Cerebellar cortex (tissue), 1 donor: Measurements from ENCODE around the gene KRT72.

Experiments used
- DNase-seq: peaks from one replicate; pipeline ENCODE4 v3.0.0-alpha.2; 2015; ENCODE audit warnings: low spot score

The KRT72 gene

GRCh38 chr12:52630008-52630500, 28.8 kb upstream of the KRT72 start:
- no peak for DNase-seq

GRCh38 chr12:52629281-52630007, 28.2 kb upstream of the KRT72 start:
- no peak for DNase-seq

GRCh38 chr12:52628841-52629240, 27.6 kb upstream of the KRT72 start:
- DNase-seq, result no peak

DNA sequence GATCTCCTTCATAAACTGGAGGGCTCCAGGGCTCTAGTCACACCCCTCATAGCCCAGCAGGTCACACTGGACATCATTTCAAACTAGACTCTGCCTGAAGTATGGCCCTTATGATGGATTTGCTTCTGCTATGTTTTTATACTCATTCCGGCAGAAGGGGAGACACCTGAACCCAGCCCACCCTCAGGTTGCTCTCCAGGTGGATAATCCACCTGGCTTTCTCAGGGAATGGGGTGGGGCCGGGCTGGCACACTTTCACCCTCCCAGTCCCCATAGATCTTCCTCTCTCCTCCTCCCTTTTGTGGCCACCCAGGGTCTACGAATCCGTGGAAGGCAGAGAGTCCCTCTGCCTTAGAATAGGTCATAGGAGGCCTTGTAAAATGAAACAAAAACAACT, 26.8 kb upstream of the KRT72 start:
- no peak for DNase-seq

DNA sequence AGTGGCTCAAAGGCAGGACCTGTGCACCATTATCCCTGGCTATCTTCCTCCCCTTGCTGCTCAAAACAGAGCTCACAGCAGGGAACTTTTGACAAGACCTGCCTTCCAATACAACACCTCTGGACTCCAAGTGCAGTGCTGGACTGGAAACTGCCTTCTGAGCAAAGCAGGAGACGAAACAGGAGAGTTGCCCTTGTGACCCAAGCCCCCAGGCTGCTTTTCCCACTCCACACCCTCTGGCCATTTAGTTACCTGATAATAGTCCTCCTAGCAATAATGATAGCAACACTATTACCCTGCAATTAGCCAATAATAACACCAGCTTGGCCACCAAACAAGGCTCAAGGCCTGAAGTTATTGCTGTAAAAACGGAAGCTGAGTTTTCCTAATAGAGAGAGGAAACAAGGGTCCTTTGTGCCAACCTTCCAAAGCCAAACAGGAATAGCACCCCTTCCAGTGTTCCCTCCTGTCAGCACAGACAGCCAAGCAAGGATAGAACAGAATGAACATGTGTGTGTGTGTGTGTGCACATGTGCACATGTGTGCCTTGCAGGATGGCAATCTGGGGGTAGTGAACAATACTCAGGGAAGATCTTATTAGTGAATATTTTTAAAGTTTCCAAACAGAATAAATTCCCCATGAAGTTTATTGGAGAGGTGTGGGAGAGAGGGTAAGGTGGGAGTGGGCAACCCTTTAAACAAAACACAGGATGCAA, 26.3 kb upstream of the KRT72 start:
- no peak for DNase-seq

- DNase-seq, result no peak
Measured at GRCh38 chr12:52622349-52622748, 21.1 kb upstream of the KRT72 start.

DNA sequence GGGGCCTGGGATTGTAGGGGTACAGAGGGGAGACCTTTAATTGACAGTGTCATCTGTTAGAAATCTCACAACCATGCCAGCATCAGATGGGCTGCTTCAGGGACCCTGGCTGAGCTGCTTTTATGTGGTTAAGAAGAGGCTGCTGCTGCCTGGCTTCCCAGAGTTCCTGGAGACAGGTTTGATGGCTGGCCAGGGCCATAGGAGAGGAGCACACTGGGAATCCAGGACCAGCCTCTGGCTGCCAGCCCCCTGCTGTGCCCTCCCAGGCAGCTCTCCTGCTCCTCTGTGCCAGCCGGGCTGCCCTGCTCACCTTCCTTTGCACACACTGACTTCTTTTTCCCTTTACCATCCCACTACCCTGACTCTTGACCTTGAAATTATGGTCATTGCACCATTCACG, 17.6 kb upstream of the KRT72 start:
- no peak for DNase-seq

DNA sequence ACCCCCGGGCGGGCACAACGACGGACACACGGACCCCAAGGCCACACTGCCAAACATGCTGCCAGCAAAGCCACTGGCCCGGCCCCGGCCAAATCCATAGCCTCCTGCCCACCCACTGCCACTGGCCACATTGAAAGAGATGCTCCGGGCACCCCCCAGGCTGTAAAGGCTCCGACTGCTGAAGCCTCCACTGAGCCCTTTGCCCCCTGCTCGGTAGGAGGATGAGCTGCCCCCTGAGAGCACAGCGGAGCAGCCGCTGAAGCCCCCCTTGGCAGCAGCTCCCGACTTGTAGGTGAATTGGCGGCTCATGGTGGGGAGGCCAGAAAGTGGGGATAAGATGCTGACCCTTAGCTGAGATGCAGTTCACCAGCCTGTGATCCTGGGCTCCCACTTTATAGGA, 17.0 kb upstream of the KRT72 start, which contains the start of gene KRT73:
Gene KRT73, minus strand, starts transcription at position 344 of the 400 bp plus-strand sequence. Its CDS starts 35 bp downstream, at position 309.
- no peak for DNase-seq

DNA sequence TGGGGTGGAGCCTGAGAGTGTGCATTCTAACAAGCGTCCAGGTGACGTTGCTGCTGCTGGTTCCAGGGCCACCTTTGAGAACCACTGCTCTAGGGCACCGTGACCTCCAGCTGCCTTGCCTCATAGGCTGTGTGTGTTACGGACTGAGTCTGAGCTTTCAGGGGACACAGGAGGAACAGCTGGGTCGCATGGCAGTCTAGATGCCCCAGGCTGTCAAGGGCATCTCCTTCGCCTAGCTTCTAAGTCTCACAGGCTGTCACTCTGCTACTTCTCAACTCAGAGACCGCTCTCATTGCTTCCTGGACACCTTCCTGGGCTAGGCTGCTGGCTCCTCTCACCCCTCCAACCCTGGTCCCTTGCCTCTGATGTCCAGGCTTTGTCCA, 16.1 kb upstream of the KRT72 start:
- DNase-seq, result no peak

DNA sequence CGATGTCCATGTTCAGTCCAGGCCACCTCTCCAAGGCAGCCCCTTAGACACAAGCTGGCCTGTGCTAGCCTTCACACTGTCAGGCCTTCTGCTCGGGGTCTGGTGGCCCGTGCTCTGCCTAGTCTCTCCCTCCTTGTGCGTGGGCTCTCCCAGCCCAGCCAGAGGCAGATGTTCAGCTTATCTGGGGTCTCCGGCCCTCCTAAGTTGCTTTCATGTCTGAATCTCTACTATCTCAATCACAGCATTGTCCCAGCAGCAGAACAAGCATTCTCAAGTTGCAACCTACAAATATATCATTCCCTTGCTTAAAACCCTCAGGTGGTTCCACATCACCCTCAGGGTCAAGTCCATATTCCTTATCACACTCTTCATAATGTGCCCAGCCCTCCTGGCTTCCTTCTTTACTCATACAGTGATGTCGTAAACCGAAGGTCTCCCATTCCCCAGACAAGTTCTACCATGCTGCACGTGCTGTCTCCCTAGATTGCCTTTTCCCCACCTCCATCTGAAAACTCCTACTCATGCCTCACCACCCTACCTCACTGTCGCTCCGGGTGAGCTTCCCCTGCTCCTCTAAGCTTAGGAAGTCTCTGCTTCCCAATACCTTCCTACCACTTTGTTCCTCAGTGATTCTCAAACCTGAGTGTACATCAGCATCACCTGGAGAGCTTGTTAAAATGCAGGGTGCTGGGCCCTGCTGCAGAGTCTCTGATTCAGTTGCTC, 15.6 kb upstream of the KRT72 start:
- DNase-seq, result no peak

DNA sequence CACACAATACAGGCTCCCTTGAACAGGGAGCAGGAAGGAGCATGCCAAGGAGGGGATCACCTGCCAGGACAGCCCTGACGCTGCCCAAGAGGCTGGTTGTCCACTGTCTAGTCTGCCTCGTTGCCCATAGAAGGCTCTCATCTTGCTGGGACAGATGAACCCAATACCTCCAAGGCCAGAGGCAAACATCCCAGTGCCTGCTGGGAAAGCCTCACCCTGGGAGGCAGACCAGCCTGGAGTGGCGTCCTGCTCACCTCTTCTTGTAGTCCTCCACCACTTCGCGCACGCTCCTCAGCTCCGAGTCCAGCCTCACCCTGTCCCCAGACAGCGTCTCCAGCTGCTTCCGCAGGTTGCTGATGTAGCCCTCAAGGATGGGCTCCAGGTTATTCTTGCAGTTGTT, 14.6 kb upstream of the KRT72 start:
- DNase-seq, result no peak

DNA sequence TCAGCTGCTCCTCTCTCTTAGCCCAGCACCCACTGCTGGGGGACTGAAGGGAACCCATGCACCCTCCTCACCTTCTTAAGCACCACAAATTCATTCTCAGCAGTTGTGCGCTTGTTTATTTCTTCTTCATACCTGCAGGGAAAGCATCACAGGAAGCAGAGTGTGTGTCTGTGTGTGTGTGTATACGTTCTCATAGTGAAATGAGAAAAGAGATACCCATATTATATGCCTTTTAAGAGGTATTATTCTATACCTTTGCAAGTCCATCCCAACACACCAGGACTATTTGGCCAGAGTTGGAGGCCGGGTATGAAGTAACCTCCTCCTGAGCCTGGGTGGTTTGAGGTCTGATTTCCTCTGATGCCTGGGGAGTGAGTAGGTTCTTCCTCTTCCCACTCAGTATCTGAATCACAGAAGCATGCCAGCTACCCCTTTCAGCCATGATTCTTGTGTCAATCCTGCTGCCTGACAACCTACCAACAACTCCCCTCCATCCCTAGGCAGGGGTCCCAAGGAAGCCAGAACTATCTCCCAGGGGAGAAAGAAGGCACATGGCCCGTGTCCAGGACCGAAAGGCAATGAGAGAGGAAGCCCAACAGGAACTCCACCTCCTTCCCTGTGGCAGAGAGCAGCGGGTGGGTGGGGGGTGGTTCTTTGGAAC, 14.1 kb upstream of the KRT72 start:
- DNase-seq, result no peak

DNA sequence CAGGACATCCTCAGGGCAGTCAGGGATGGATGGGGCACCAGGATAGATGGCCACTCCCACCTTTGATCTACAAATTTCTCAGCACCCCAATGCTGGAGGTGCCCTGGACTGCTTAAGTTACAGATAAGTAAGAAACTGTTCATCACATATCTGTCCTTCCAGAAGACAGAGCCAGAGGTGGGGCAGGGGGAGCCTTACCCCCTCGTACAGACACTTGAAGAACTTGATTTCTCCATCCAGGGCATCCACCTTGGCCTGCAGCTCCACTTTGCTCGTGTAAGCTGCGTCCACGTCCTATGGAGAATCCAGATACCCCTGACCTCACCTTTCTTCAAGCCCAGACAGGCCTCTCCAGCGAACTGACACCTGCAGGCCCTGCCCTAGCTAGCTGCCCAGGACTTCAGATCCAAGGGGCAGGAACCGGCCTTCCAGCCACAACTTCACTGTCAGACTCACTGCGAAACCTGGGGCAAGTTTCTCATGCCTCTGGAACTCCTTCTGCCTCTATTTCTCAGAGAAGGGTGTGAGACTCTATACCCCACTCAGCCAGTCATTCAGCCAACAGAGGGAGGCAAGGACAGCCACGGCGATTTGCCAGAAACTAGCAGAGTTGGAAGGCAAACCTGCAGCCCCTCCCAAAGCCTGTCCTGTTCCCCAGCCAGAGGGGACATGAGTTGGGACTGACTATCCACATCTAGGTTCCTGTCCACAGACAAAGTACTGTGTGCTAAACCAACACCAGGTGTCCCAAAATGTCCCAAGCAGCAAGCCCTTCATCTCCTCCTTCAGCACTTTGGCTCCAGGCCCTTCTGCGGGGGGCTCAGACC, 13.3 kb upstream of the KRT72 start:
- DNase-seq, result no peak

DNA sequence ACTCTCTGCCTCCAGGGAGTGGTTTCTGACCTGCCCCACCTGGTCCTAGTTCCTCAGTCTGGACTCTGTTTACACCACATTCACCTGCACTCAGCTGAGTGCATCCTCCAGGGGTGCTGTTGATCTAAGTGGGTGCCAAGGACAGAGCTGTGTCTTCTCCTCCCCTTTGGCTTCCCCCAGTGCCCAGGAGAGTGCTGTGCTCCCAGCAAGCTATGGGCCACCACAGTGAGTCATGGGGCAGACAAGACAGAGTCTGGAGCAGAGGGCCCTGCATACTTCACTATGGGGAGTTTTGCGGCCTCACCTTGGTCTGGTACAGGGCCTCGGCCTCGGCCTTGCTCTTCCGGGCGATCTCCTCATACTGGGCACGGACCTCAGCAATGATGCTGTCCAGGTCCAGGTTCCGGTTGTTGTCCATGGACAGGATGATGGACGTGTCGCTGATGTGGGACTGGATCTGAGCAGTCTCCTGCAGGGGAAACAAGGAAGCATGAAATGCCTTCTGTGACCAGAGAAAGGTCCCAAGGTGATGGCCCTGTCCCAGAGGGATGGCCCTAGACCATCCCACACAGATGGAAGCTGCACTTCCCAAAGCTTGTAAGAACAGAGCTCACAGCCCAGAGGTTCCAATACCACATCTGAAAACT, 12.2 kb upstream of the KRT72 start:
- no peak for DNase-seq

GRCh38 chr12:52612431-52613383, 11.4 kb upstream of the KRT72 start:
- no peak for DNase-seq

DNA sequence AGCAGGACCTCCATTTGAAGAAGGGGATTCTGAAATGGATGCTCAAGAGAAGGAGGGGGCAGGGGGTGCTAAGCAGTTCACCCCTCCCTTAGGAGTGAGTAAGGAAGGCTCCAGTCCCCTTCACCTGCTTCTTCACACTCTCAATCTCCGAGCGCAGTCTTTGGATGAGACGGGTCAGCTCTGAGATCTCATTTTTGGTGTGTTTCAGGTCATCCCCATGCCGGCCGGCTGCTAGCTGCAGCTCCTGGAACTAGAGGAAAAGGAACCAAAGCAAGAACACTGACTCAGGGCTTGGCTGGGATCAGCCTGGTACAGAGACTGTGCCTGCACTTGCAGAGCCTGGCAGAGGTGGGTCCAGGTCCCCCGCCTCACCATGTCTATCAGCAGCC, 9.8 kb upstream of the KRT72 start:
- DNase-seq, result no peak

DNA sequence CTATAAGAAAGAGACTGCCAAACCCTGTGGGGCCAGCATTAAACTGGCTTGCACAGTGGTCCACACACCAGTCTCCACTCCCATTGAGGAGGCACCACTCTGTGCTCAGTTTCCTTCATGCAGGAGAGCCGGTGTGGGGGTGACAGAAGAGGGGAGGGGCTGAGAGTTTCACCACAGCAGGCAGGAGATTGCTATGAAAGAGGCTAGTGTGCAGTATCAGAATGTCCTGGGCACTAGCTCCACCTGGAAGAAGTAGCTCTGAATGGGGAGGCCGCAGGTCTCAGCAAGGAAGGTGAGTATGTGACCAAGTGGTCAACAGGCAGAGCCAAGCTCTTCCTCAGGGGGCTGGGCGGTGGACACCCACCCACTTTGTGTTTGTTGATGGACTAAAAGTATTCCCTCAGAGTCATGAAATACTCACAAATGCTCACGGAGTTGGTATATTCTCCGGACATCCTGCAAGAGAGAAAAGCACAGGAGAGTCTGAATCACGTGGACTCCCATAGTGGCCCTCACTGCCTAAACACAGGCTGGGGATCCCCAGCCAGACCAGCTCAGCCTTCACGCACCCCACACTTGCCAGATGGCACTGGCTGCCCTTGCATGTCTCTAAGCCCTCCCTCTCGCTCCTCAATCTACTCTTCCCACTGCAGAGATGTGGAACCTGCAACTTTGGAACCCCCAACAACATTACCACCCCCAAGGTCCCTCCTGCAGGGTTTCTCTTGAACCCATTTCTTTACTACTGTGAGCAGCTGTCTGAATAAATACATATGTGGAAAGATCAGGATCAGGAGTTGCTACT, 7.8 kb upstream of the KRT72 start:
- no peak for DNase-seq

- no peak for DNase-seq
Measured at GRCh38 chr12:52608161-52608560, 6.9 kb upstream of the KRT72 start.

GRCh38 chr12:52607314-52607713, 6.1 kb upstream of the KRT72 start:
- no peak for DNase-seq
